OCI-LY3 (cell line): ENCODE data around the gene REX1BD.
A peak's percentile ranks its signal among the peaks of the same experiment; 100 is the strongest.
"Not testable (repeated sequence)": the region's sequence is repeated elsewhere in the genome, so short reads cannot be mapped to it uniquely, and the experiment has no call there.

Source experiments
- H2AFZ ChIP-seq: fragments of 200-600, 300-600 bp; shearing (Covaris generic); 2 replicates; pipeline ENCODE4 v1.6.0; 2014; ENCODE audit warnings: antibody characterized with exemption, low read depth, low read length
- H3K27ac ChIP-seq: fragments of 200-600, 300-600 bp; sonication (generic); 2 replicates; pipeline ENCODE4 v1.5.1; 2014; ENCODE audit warnings: mild to moderate bottlenecking, low read length, moderate library complexity, mixed read lengths
- H3K27me3 ChIP-seq: fragments of 200-600, 300-600 bp; sonication (generic); 2 replicates; pipeline ENCODE4 v1.6.1; 2014; ENCODE audit warnings: low read depth, low read length, mixed read lengths
- H3K36me3 ChIP-seq: fragments of 200-600, 300-600 bp; sonication (generic); replicated peaks from 2 replicates; pipeline ENCODE3; 2014; ENCODE audit warnings: low read depth, low read length, mixed read lengths
- H3K4me1 ChIP-seq: fragments of 300-600, 200-600 bp; sonication (generic); 2 replicates; pipeline ENCODE4 v1.6.1; 2014; ENCODE audit warnings: low read length, mixed read lengths
- H3K4me2 ChIP-seq: fragments of 200-600, 300-600 bp; sonication (generic); 2 replicates; pipeline ENCODE4 v1.6.1; 2014; ENCODE audit warnings: low read length, mixed read lengths
- H3K4me3 ChIP-seq: fragments of 300-600, 200-600 bp; sonication (generic); 2 replicates; pipeline ENCODE4 v1.5.1; 2014; ENCODE audit warnings: antibody characterized with exemption, mild to moderate bottlenecking, low read length, moderate library complexity
- H3K79me2 ChIP-seq: fragments of 300-600, 200-600 bp; shearing (Covaris generic); 2 replicates; pipeline ENCODE4 v1.6.1; 2014; ENCODE audit warnings: mild to moderate bottlenecking, low read length, mixed read lengths
- H3K9ac ChIP-seq: fragments of 300-600, 200-600 bp; shearing (Covaris generic); 2 replicates; pipeline ENCODE4 v1.6.0; 2014; ENCODE audit warnings: mild to moderate bottlenecking, low read length, moderate library complexity
- H3K9me3 ChIP-seq: fragments of 200-600, 300-600 bp; shearing (Covaris generic); 2 replicates; pipeline ENCODE4 v1.6.1; 2014; ENCODE audit warnings: low read length, mixed read lengths; ENCODE audit not compliant: insufficient read depth
- H4K20me1 ChIP-seq: fragments of 200-600, 300-600 bp; sonication (generic); 2 replicates; pipeline ENCODE4 v1.6.1; 2016; ENCODE audit warnings: low read length, mixed read lengths; ENCODE audit not compliant: insufficient read depth
- EZH2phosphoT487 ChIP-seq: fragments of 200-600 bp; shearing (Covaris generic); IDR thresholded peaks from 2 replicates; pipeline ENCODE4 v1.6.1; 2018; ENCODE audit warnings: antibody characterized with exemption, mixed run types, low read depth
- TF ChIP-seq, protein P1 (sequence below): fragments of 200-600, 300-600 bp; sonication (generic); IDR thresholded peaks from 2 replicates; pipeline ENCODE4 v1.5.1; 2014; ENCODE audit warnings: antibody characterized with exemption, low read length, low read depth

REX1BD gene

DNA sequence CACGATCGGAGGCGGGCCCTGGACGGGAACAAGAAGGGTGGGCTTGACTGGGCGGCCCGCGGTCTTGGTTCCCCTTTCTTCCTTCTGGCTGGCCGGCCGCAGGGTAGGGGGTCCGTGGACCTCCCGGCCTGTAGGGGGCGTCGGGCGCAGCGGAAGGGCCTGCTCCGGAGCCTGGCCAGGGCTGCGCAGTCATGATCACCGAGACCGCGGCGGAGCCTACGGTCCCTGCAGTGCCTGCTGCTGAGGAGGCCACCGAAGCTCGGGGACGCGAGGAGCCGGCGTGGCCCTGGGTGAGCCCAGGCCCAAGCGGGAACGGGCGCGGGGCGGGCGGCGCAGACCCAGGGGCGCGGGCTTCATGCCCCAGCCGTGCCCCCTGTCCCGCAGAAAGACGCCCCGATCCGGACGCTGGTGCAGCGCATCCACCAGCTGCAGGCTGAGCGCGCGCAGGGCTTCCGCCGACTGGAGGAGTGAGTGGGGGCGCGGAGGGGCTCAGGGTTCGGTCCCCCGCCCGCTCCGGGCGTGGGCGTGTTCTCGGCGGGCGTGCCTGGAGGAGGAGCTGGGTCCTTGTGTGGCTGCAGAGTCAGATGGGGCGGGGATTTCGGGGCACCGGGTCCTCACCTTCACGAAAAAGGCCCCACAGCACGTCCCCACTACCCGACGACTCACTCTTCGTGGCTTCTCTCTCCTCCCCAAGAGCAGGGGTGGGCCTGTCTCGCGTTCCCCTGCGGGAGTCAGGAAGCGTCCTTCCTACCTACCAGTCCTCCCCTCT is at the start of gene REX1BD:
REX1BD (plus strand) TSS at position 188 of the 769 bp plus-strand sequence; CDS start at position 192, 4 bp downstream.
- Histone ChIP-seq H4K20me1 (no peaks in the 10 kb centered on the region; the same call in 1 of the 2 replicates), H3K27ac (peak within 1 kb of the TSS; percentile 92), H3K4me1 (peaks cover 34% of the 10 kb centered on the region), H3K4me2 (peak within 1 kb of the TSS; percentile 98), H3K9me3 (peaks cover 6% of the 10 kb centered on the region; the same call in 1 of the 2 replicates), H3K79me2 (peaks cover 15% of the 10 kb centered on the region), H3K27me3 (no peaks in the 10 kb centered on the region), H2AFZ (peak within 1 kb of the TSS; percentile 93), H3K36me3 (peaks cover 13% of the 10 kb centered on the region), H3K9ac (peak within 1 kb of the TSS; percentile 92), H3K4me3 (peak within 1 kb of the TSS; percentile 86)
- TF ChIP-seq EZH2phosphoT487, result no peak
- TF ChIP-seq, protein P1, sequence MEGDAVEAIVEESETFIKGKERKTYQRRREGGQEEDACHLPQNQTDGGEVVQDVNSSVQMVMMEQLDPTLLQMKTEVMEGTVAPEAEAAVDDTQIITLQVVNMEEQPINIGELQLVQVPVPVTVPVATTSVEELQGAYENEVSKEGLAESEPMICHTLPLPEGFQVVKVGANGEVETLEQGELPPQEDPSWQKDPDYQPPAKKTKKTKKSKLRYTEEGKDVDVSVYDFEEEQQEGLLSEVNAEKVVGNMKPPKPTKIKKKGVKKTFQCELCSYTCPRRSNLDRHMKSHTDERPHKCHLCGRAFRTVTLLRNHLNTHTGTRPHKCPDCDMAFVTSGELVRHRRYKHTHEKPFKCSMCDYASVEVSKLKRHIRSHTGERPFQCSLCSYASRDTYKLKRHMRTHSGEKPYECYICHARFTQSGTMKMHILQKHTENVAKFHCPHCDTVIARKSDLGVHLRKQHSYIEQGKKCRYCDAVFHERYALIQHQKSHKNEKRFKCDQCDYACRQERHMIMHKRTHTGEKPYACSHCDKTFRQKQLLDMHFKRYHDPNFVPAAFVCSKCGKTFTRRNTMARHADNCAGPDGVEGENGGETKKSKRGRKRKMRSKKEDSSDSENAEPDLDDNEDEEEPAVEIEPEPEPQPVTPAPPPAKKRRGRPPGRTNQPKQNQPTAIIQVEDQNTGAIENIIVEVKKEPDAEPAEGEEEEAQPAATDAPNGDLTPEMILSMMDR, result peak; percentile 91

DNA sequence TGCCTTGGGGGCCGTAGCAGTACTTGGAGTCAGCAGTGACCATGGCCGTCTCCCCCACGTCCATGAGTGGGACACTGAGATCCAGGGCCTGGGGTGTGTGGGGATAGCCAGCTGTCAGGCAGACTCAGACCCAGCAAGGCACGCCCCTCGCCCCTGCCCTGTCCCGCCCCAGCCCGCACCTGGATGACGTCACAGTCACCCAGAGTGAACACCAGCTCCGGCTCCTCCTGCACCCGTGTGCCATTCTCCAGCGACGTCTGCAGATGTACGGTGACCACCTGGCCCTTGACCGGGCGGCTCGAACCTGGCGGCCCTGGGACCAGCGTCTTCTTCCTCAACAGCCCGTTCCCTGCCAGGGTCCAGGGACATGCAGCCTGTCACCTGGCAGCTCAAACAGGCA is 49.2 kb upstream of the REX1BD start:
- Histone ChIP-seq H3K27ac (no peak overlapping the region), H3K9ac (no peak overlapping the region), H3K4me2 (no peak overlapping the region), H2AFZ (no peak overlapping the region), H3K27me3 (no peaks in the 10 kb centered on the region), H3K79me2 (peaks cover 20% of the 10 kb centered on the region), H3K36me3 (peaks cover 52% of the 10 kb centered on the region), H4K20me1 (no peaks in the 10 kb centered on the region; the same call in 1 of the 2 replicates), H3K4me1 (peaks cover 12% of the 10 kb centered on the region), H3K9me3 (no peaks in the 10 kb centered on the region), H3K4me3 (no peak overlapping the region)
- TF ChIP-seq EZH2phosphoT487, result no peak
- TF ChIP-seq, protein P1, result no peak

DNA sequence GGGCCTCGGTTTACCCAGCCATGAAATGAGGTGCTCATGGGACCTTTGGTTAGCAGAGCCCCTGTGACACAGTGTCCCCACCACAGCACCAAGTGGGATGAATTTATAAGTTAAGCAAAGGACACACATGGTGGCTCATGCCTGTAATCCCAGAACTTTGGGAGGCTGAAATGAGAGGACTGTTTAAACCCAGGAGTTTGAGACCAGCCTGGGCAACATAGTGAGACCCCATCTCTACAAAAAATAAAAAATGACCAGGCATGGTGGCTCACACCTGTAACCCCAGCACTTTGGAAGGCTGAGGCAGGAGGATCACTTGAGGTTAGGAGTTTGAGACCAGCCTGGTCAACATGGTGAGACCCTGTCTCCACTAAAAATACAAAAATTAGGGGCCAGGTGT is 48.4 kb upstream of the REX1BD start:
- Histone ChIP-seq H3K4me1 (peaks cover 15% of the 10 kb centered on the region), H3K36me3 (peaks cover 50% of the 10 kb centered on the region), H3K79me2 (peaks cover 20% of the 10 kb centered on the region)
- not testable (repeated sequence) for H3K27me3 ChIP-seq, H3K9me3 ChIP-seq, H3K4me2 ChIP-seq, H2AFZ ChIP-seq, H4K20me1 ChIP-seq, H3K9ac ChIP-seq, H3K27ac ChIP-seq, H3K4me3 ChIP-seq

DNA sequence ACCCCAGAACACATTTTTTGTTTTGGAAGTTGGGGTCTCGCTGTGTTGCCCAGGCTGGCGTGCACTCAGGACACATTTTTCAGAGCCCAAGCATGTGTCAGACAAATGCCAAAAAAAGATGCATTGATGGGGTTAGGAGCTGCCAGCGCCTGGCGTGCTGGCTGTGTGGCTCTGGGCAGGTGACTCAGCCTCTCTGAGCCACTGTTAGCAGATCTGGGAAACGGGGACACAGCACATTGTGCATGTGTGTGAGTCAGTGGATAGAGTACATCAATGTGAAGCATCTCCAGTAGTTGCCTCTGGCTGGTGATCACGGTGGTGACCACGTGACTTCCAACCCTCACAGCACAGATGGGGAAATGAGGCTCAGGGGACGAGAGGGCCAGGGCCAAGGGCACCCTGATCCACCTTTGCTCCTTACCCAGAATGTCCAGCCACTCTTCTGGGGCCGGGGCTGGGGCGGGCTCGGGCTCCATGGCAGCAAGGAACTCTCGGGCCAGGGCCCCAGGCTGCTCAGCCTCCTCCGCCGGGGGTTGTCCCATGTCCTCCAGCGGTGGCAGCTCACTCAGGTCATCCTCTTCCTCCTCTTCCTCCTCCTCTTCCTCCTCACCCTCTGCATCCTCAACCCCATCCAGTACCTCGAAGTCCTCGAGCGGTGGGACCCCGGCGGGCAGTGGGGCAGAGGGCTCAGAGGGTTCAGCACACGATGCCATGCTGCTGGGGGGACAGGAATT is 47.2 kb upstream of the REX1BD start:
- no peak for TF ChIP-seq EZH2phosphoT487
- no peaks in the 10 kb centered on the region for H3K27me3 ChIP-seq
- no peak overlapping the region for H3K27ac ChIP-seq
- no peak overlapping the region for H2AFZ ChIP-seq
- H3K4me2 ChIP-seq, result peak overlapping the region; percentile 94
- H3K4me1 ChIP-seq, result peaks cover 15% of the 10 kb centered on the region
- peaks cover 40% of the 10 kb centered on the region for H3K36me3 ChIP-seq
- peak overlapping the region; percentile 84; the same call in 1 of the 2 replicates for H3K4me3 ChIP-seq
- no peak overlapping the region for H3K9ac ChIP-seq
- peaks cover 20% of the 10 kb centered on the region for H3K79me2 ChIP-seq
- H3K9me3 ChIP-seq, result no peaks in the 10 kb centered on the region
- no peaks in the 10 kb centered on the region; the same call in 1 of the 2 replicates for H4K20me1 ChIP-seq
